NCI-H774 (cell line): ENCODE results near the gene SV2A.
"Not testable (repeated sequence)": the region's sequence is repeated elsewhere in the genome, so short reads cannot be mapped to it uniquely, and the experiment has no call there.

ENCODE experiments used
- DNase-seq: peaks from one replicate; lab custom pipeline; 2025; lab: John Stamatoyannopoulos, UW

SV2A gene

DNA sequence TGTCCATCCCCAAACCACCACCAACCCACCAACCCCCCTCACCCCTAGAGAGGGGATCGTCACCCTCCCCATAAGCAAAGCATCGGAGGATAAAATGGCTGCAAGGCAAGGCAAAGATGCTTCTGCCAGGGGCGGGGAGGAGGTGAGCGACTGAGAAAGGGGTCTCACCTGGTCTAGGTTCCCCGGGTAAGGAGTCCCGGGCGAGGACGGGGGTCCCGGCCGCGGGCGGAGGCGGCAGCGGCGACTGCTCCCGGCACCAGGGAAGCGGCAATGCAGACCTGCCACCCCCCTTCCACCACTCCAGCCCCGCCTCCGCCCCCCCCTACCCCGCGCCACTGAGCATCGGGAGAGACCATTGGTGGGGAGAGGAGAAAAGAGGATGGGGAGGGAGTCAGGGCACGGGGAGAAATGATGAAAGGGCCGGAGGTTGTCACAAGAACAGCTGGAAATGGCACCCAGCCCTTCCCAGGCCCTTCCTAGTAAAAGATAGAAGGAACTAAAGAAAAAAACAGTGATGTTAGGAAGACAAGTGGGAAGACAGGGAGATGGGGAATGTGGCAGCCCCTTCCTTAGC is at the start of gene SV2A:
SV2A (minus strand) TSS at position 274 of the 574 bp plus-strand sequence. CDS start 4,004 bp downstream, outside the sequence.
- DNase-seq = peak; percentile 74

DNA sequence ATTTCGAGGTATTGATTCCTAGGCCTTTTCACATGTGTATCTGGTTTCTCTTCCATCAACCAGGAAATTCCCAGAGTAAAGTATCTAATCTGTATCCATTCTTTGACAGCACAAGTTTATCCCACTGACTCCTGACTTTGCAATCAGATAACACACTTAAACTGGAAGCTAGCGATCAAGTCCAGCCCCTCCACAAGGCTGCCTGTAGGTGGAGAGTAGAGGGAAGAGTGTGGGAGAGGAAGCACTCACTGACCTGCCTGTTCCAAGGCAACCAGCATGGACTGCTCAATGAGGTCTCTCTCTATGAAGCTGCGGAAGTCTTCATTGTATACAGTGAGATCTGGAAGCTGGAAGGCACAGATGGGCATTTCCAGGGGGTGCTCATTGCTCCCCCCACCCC is 49.4 kb upstream of the SV2A start:
- no peak for DNase-seq

GRCh38 chr1:149966405-149966804 is 48.8 kb upstream of the SV2A start:
- DNase-seq = no peak

DNA sequence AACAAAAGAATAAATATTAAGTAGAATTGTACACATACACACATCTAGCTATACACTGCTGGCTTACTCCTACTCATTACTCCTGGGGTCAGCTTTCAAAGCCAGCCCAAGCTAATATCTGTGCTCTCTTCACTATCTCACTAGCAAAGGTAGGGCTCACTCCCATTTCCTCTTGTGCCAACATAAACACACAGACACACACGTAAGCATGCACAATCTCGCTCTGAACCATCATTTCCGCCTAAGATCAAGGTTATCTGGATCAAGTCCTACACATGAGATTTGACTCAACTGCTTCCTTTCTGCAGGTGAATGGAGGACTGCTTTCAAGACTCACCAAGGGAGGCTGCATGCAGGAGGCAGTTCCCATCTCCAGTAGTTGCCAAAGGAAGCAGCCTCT is 47.8 kb upstream of the SV2A start:
- no peak for DNase-seq

GRCh38 chr1:149963358-149963757 is 45.7 kb upstream of the SV2A start:
- no peak for DNase-seq

- DNase-seq = no peak
Measured at GRCh38 chr1:149962736-149963135, 45.1 kb upstream of the SV2A start.

- DNase-seq = peak; percentile 63
Measured at GRCh38 chr1:149962039-149962647, 44.5 kb upstream of the SV2A start.

GRCh38 chr1:149957548-149957947 is 39.9 kb upstream of the SV2A start:
- not testable (repeated sequence) for DNase-seq

GRCh38 chr1:149949911-149950310 is 32.3 kb upstream of the SV2A start:
- no peak for DNase-seq

- DNase-seq = no peak
Measured at GRCh38 chr1:149945206-149945605, 27.6 kb upstream of the SV2A start.

- no peak for DNase-seq
Measured at GRCh38 chr1:149942885-149943284, 25.2 kb upstream of the SV2A start.

GRCh38 chr1:149942207-149942606 is 24.6 kb upstream of the SV2A start:
- no peak for DNase-seq

DNA sequence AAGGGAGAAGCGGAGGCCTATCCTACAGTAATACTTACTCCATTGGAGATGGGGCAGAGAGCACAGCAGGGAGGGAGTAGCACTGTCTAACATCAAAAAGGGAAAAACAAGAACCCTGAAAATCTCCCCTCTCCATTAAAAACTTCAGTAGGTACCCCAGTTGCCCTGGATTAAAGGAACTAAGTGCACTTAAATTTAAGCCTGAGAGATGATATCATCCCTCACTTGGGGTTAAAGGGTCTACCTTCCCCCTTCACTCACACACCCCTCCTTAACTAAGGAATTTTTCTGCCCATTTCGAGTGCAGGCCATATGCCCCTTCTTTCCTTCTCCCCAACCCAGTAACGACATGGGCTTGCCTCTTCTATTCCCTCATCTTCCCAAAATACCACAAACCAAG is 22.8 kb upstream of the SV2A start:
- DNase-seq = no peak

DNA sequence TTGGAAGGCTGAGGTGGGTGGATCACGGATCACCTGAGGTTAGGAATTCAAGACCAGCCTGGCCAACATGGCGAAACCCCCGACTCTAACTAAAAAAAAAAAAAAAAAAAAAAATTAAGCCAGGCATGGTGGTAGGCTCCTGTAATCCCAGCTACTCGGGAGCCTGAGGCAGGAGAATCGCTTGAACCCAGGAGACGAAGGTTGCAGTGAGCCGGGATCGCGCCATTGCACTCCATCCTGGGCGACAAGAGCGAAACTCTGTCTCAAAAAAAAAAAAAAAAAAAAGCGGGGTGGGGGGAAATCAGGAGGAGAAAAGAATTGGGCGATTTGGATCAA is 21.0 kb upstream of the SV2A start:
- not testable (repeated sequence) for DNase-seq

DNA sequence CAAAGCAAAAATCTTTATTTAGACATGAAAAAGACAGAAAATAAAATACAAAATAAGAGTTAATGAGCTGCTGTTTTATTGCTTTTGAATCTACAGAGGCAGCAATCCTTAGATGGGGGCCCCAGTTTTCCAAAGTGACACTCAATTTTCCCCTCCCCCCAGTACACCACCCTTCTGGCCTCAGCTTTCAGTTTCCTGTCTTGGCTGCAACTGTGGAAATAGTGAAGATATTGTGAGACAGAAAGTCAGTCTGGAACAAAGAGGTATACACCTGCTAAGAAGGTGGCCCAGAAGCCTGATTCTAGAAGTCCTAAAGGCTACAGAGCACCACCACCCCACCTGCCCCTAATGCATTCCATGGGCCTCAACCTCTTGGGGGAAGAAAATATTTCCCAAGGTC is 20.1 kb upstream of the SV2A start:
- no peak for DNase-seq

- DNase-seq = no peak
Measured at GRCh38 chr1:149936992-149937705, 19.5 kb upstream of the SV2A start.

DNA sequence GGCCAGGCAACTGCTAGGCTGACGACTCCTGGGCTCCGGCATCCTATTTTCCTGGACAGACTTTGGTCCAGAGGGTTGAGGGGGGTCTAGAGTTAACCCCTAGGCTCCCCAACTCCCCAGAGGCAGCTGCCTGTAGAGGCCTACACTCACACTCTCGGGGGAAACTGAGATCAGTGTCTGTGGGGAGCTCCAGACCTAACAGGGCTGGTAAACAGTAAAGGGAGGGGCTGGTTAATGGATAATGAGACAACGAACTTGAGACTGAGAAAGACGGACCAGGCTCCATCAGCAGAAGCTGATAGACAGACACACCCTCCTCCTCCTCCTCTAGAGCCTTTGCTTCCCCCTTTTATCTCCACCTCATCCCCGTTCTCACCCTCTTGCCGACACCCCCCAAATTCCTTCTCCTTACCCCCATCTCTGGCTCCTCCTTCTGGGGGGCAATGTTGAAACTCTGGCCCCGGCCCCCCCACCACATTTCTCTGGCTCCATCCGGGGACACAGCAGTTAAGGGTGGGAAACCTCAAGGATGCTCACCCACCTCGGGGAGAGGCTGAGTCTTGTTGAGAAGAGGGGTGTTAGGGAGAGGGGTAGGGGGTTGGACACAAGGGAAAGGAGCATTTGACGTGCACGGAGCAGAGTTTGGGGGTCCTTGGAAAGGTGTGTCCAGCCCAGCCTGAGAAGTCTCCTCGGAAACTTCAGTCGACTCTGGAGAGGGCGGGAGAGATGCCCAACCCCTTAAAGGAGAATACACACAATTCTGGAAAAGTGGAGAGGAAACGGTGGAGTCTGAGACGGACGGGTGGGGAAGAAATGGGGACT is 18.7 kb upstream of the SV2A start, which contains the start of gene MTMR11:
MTMR11 (minus strand) TSS at position 710 of the 822 bp plus-strand sequence; CDS start at position 478, 232 bp downstream.
- DNase-seq = no peak

DNA sequence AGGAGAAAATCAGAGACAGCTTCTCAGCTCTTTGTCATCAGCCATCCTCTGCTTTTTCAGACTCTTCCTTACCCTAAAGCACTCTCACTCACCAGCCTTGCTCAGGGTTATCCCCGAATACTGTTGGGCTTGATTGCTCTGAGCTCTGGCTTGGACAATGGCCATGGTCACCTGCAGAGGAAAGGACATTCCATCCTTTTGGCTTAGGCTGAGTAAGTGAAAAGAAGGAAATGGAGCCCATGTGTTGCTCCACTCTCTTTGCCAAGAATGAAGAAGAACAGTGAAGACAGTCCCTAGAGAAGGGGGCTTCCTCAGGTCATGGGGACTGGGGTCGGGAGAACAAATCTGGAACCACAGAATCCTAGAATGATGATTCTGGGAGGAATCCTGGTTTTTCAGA is 16.7 kb upstream of the SV2A start:
- no peak for DNase-seq

GRCh38 chr1:149933208-149933607 is 15.6 kb upstream of the SV2A start:
- DNase-seq = no peak

GRCh38 chr1:149932474-149932873 is 14.8 kb upstream of the SV2A start:
- no peak for DNase-seq

GRCh38 chr1:149931212-149931790 is 13.7 kb upstream of the SV2A start:
- DNase-seq = no peak

DNA sequence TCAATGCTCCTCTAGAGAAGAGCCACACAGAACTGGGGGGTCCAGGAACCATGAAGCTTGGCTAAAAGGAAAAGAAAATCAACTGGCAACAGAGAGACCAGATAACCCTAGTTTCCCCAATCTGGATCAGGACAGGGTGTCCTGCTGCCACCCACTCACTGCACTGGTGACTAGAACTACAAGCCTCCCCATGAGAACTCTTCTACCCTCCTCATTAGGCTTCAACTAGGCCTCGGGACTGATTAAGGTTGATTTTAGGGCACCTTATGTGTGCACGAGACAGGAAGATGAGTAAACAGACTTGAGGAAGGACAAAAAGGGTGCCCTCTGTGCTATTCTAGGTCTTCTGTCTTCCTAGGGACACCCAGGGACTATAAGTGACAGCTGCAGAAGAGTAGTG is 12.2 kb upstream of the SV2A start:
- no peak for DNase-seq
